HG03521 (cell line): ENCODE measurements around the gene TNNI3K.

Experiments
- ATAC-seq: cut with Tn5 transposase; IDR thresholded peaks from one replicate; pipeline ENCODE4 v1.9.1; 2021; ENCODE audit warnings: mild to moderate bottlenecking, moderate library complexity; ENCODE audit not compliant: unreplicated experiment

The TNNI3K gene

DNA sequence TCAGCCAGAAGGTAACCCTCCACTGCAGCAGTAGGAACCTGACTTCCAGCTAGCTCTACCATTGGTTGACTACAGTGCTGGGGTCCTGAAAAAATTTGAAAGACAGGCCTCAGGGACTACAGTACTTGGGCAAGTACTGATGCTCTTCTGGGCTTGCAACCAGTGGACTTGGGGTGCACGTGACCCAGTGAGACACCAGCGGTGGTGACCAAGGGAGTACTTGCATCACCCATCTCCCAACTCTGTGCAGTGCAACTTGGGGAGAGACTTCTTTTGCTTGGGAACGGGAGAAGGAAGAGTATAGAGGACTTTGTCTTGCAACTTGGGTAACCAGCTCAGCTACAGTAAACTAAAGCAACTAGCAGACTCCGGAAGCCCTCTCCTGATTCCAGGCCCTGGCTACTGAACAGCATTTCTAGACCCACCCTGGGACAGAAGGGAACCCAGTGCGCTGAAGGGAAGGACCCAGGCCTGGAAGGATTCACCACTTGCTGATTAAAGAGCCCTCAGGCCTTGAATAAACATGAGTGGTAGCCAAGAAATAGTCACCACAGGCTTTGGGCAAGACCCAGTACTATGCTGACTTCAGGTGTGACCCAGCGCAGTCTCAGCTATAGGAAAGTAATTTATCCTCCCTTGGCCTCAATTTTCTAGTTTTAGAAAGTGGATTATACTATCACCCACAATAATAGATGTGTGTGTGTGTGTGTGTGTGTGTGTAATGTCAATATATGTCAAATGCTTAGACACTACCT is 45.6 kb downstream of the TNNI3K start:
- ATAC-seq: no peak

DNA sequence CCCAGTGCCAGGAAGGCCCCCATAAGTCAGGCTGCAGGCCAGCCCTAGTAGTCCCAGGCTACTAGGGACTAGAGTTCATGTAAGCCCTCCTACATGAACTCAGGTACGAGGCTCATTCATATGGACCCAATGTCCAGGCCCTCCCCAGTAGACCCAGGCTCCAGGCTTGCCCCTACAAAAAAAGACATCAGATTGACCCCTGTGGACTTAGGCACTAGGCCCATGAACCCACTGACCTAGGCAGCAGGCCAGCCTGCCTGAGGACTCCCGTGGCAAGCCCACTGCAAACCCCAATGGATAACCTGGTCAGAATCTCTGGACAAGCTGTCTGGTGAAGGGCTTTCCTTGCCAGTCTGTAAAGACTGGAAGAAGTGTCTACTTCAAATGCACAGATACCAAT is 51.2 kb downstream of the TNNI3K start:
- no peak for ATAC-seq

- ATAC-seq: no peak
These were observed 79.3 kb downstream of the TNNI3K start for GRCh38 chr1:74314438-74314837.

DNA sequence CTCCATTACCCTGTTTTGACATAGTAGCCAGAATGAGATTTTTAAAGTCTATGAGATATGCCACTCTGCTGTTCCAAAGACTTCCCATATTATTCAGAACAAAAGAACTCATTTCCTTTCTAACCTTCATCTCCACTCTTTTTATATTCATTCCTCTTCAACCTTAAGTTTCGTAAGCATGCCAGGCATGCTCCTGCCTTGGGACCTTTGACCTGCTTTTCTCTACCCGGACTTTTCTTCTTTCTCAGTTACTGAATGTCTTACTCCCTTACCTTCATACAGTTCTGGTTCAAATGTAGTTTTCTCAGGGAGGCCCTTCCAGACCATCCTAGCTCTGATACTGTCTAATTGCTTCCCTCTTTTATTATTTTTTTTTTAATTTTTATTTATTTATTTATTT is 81.1 kb downstream of the TNNI3K start:
- no peak for ATAC-seq

DNA sequence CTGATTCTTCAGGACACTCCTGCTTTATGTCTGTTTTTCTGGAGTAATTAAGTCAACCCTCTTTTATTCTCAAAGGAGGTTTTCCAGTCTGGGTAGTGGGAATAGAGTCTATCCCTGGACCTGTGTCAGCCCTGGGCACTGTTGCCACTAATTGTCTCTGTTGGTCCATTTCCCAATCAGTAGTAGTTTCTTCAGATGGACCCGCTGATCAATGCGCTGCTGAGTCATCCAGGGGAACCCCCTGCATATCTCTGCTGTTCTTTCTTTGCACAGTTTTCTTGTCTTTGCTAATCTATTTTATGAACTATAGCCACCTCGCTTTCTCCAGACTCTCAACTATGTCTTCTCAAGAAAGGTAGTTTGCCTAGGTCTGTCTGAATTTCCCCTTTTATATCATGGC is 82.5 kb downstream of the TNNI3K start:
- no peak for ATAC-seq

- no peak for ATAC-seq
These were observed 88.8 kb downstream of the TNNI3K start for GRCh38 chr1:74323937-74324473.

GRCh38 chr1:74324684-74325448 is 89.7 kb downstream of the TNNI3K start:
- no peak for ATAC-seq

- ATAC-seq: no peak
These were observed 93.7 kb downstream of the TNNI3K start for GRCh38 chr1:74328851-74329250.

DNA sequence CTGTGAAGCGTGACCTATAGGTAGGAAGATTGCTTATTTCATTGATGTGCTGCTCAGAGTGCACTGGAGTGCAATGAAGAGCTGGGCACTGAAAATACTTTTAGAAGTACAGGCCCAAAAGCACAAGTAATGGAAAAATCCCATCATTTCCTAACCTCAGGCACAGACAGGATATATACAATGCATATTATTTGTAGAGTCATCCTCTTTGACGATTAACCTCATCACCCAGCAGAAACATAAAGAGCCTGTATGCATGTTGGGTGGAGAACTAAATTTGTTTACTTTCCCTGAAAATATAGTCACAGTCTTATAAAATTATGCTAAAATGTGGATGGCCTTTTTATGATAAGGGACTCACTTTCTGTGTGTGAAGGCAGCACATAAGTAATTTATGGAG is 98.1 kb downstream of the TNNI3K start:
- ATAC-seq: no peak

GRCh38 chr1:74334147-74334546 is 99.0 kb downstream of the TNNI3K start:
- ATAC-seq: no peak

DNA sequence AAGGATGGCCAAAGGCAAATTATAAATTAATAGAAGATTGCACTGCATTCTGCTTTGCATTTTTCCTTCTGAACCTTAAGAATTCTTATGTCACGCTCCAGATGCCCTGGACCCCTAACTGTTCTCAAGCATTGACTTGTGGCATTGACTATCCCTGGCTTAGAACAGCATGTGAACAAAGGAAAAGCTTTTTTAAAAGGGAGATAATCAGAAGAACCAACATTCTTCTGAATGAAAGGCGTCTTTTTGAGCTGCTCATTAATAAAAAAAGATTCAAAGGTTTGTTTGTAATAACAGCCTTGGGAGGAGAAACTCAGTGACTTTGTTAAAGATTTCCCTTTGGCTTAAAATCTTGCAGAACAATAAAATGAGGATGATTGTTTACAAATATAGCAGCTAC is 105.5 kb downstream of the TNNI3K start:
- ATAC-seq: no peak

- no peak for ATAC-seq
These were observed 106.6 kb downstream of the TNNI3K start for GRCh38 chr1:74341702-74342339.

DNA sequence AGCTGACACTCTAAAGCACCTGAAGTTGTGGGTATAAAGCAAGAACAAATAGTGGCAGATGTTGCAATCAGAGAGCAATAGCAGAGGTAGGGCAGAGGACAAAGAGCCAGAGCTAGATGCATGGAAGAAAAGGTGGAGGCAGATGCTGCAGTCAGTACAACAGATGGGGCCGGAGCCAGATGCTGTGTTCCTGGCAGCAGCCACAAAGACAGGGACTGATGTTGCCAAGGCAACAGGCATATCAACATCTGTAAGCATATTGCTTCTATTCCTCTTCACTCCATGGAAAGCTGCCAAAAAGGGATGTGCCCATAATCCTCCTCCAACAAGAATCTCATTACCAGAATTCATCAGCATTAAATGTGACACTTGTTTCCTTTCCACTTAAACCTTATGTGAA is 108.0 kb downstream of the TNNI3K start:
- ATAC-seq: no peak

- no peak for ATAC-seq
These were observed 109.2 kb downstream of the TNNI3K start for GRCh38 chr1:74344387-74344786.

GRCh38 chr1:74356493-74356892 is 121.3 kb downstream of the TNNI3K start:
- ATAC-seq: no peak

DNA sequence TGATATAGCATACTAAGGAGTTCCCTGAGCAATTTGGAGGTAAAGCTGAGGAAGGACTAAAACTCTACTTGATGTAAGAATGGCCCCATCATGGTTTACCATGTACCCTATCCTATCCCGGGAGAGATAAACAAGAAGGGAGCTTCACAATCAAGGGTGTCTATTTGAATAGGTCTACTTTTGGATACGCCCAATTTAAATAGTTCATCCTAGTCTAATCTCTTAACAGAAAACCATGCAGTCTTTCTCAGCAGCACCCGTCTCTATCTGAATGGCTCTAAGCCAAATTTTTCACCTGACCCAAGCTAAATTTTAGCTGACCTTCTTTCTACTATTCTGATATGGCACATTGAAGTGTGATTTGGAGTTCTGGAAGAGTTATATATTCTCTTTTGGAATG is 122.0 kb downstream of the TNNI3K start:
- ATAC-seq: no peak

GRCh38 chr1:74357756-74358155 is 122.6 kb downstream of the TNNI3K start:
- no peak for ATAC-seq

DNA sequence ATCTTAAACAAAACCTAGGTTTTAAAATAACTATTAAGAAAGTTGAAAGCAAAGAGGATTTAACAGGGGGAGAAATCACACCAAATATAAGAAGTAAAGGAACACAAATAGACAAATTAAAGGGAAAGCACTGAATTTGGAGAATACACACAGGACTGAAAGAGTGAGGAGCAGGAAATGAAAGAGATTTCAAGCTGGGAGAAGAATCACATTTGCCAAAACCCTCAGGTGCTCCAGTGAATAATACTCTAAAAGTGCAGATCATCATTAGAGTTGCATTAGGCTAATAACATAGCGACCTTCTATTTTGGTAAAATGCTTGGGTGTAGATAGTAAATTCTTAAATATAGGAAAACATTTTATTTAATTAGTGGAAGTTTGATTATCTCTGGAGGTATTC is 127.5 kb downstream of the TNNI3K start:
- no peak for ATAC-seq

GRCh38 chr1:74363220-74363619 is 128.0 kb downstream of the TNNI3K start:
- ATAC-seq: no peak

- ATAC-seq: no peak
These were observed 132.1 kb downstream of the TNNI3K start for GRCh38 chr1:74367175-74367813.

- no peak for ATAC-seq
These were observed 133.1 kb downstream of the TNNI3K start for GRCh38 chr1:74368335-74368734.
